Vagina (tissue), 2 donors: ENCODE measurements around the gene NDUFS2. TPM values are rescaled to one million over a fixed set of nuclear protein-coding genes. Genes with fewer than 3 reads are reported as not detected.

Source experiments
- DNase-seq, 2 donors: peaks; one replicate each; pipeline ENCODE4 v3.0.0-alpha.2; 2017; ENCODE audit errors: extremely low spot score in 2 of 2
- H3K27ac ChIP-seq: fragments of 200-600 bp; sonication (generic); one replicate; pipeline ENCODE4 v1.5.1; 2019
- H3K27me3 ChIP-seq: fragments of 200-600 bp; sonication (generic); one replicate; pipeline ENCODE4 v1.5.1; 2019
- H3K36me3 ChIP-seq, 2 donors: fragments of 200-600 bp; sonication (generic); one replicate each; pipeline ENCODE4 v1.5.1; 2017 to 2019
- H3K4me1 ChIP-seq: fragments of 200-600 bp; sonication (generic); one replicate; pipeline ENCODE4 v1.5.1; 2019
- H3K4me3 ChIP-seq, 2 donors: fragments of 200-600 bp; sonication (generic); 1 replicate in 1 of 2; 2 replicates in 1 of 2; pipeline ENCODE4 v1.5.1; 2016 to 2019
- H3K9me3 ChIP-seq: fragments of 200-600 bp; sonication (generic); one replicate; pipeline ENCODE4 v1.5.1; 2019
- CTCF ChIP-seq, 3 experiments: fragments of 450-650 bp in 2 of 3; fragments of 200-600 bp in 1 of 3; sonication (generic) in 1 of 3; IDR thresholded peaks; one replicate each; pipeline ENCODE4 v1.5.1; 2017 to 2019; ENCODE audit warnings: antibody characterized with exemption in 3 of 3, mild to moderate bottlenecking in 2 of 3, moderate library complexity in 2 of 3
- POLR2A ChIP-seq, 2 donors: fragments of 450-650 bp; IDR thresholded peaks; one replicate each; pipeline ENCODE4 v1.6.1; 2017; ENCODE audit warnings: antibody characterized with exemption in 2 of 2, mild to moderate bottlenecking in 2 of 2, moderate library complexity in 2 of 2
- POLR2AphosphoS5 ChIP-seq, 2 donors: sonication (generic); formaldehyde crosslinking; IDR thresholded peaks; one replicate each; pipeline ENCODE4 v1.9.0; 2017; ENCODE audit warnings: antibody characterized with exemption in 2 of 2, mild to moderate bottlenecking in 2 of 2, low read depth in 1 of 2; ENCODE audit not compliant: insufficient read depth in 1 of 2
- intact Hi-C: fragments of 100-400 bp; cut with DNase I; formaldehyde crosslinking; loops from one replicate; pipeline ENCODE4 v1.15.1; 2023
- total RNA-seq: library from RNA; depleted of rRNA; stranded (reverse); fragments of >200 nt; gene quantifications from one replicate; pipeline ENCODE4 v1.2.3, GENCODE V29; 2016

NDUFS2 gene
- total RNA-seq, 1 donor from 2014 or later, result 104 TPM

GRCh38 chr1:161165742-161166668 is 36.2 kb upstream of the NDUFS2 start, which contains the start of gene PPOX:
Gene PPOX, plus strand, starts transcription at chr1:161166426. Its CDS starts 422 bp downstream, at chr1:161166848.
- peak; percentile 97 to 99 for DNase-seq
- Histone ChIP-seq H3K27ac (peak within 1 kb of the TSS; percentile 88), H3K9me3 (no peaks in the 10 kb centered on the region), H3K27me3 (no peaks in the 10 kb centered on the region), H3K4me1 (peaks cover 42% of the 10 kb centered on the region), H3K4me3 (peak within 1 kb of the TSS; percentile 74 to 77), H3K36me3 (peaks cover 0 to 33% of the 10 kb centered on the region in 2 donors)
- intact Hi-C loops, result no loop called here
- peak in 1 of 2 donors; percentile 59 for TF ChIP-seq POLR2A (IDR thresholded peaks at IDR 0.05)
- TF ChIP-seq CTCF (IDR thresholded peaks at IDR 0.05), result peak in 2 of 3 experiments; percentile 19 to 32
- TF ChIP-seq POLR2AphosphoS5 (IDR thresholded peaks at IDR 0.05; ENCODE audit: insufficient read depth in 1 of 2, low read depth in 1 of 2), result peak; percentile 96

DNA sequence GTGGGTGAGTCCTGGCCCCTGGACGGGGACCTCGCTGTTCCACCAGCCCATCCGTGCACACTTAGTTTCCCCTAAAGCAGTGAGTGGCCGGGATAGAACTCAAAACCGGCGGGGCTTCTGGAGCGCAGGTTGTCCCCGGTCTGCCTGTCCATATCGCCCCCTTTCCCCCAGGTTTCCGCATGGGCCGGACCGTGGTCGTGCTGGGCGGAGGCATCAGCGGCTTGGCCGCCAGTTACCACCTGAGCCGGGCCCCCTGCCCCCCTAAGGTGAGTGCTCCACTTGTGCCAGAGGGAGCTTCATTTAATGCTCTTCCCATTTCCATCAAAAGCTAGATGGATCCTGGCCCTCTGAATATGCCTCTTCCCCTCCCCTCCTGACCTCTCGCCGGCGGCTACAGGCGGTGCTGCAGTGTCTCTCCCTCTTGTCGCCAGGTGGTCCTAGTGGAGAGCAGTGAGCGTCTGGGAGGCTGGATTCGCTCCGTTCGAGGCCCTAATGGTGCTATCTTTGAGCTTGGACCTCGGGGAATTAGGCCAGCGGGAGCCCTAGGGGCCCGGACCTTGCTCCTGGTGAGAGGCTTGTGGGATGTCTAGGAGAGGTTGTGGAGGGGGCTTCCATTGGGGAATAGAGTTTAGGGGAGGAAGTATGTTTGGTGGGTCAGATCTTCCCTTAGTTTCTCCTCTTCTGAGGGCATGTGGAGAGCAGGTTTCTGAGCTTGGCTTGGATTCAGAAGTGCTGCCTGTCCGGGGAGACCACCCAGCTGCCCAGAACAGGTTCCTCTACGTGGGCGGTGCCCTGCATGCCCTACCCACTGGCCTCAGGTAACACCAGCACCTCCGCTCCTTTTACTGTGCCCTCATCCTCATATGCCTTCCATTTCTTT is 35.3 kb upstream of the NDUFS2 start:
- TF ChIP-seq POLR2AphosphoS5 (IDR thresholded peaks at IDR 0.05; ENCODE audit: insufficient read depth in 1 of 2, low read depth in 1 of 2) (no peak), CTCF (IDR thresholded peaks at IDR 0.05) (no peak), POLR2A (IDR thresholded peaks at IDR 0.05) (no peak)
- Histone ChIP-seq H3K4me3 (peak overlapping the region; percentile 74 to 77), H3K4me1 (peaks cover 33% of the 10 kb centered on the region), H3K9me3 (no peaks in the 10 kb centered on the region), H3K27ac (peak overlapping the region; percentile 88), H3K36me3 (peaks cover 0 to 38% of the 10 kb centered on the region in 2 donors), H3K27me3 (no peaks in the 10 kb centered on the region)
- DNase-seq, result peak in 1 of 2 donors; percentile 85
- intact Hi-C loops, result no loop called here

DNA sequence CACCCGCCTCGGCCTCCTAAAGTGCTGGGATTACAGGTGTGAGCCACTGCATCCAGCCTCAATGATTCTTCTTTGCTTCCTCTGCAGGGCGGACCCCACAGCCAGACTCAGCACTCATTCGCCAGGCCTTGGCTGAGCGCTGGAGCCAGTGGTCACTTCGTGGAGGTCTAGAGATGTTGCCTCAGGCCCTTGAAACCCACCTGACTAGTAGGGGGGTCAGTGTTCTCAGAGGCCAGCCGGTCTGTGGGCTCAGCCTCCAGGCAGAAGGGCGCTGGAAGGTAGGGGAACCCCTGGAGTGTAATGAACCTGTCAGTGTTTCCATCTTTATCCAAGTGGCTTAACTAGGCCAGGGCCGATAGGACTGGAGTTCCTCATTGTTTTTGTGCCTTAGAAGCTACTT is 33.3 kb upstream of the NDUFS2 start:
- no peak overlapping the region for H3K27ac ChIP-seq
- H3K9me3 ChIP-seq, result no peaks in the 10 kb centered on the region
- no peak for DNase-seq
- H3K4me1 ChIP-seq, result peaks cover 39% of the 10 kb centered on the region
- no peak overlapping the region for H3K4me3 ChIP-seq
- TF ChIP-seq CTCF (IDR thresholded peaks at IDR 0.05), result no peak
- no peak for TF ChIP-seq POLR2AphosphoS5 (IDR thresholded peaks at IDR 0.05; ENCODE audit: insufficient read depth in 1 of 2, low read depth in 1 of 2)
- no peak for TF ChIP-seq POLR2A (IDR thresholded peaks at IDR 0.05)
- H3K27me3 ChIP-seq, result no peaks in the 10 kb centered on the region
- peaks cover 0 to 43% of the 10 kb centered on the region in 2 donors for H3K36me3 ChIP-seq
- intact Hi-C loops, result no loop called here

DNA sequence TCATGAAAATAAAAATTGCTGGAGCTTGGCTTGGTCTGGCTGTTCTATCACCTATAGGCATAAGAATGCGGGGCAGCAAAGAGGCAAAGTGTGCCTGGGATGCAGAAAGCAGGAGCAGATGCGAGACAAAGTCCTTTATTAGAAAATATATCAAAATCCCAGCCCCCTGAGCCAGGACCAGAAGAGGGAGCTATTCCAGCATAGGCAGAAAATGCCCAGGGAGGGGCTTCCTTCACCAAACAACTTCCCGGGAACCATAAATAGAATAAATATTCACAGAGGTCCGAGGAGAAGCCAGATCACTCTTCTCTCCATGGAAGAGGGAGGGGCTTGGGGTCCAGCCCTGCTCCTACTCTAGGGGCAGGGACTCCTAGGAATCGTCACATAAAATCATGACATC is 31.0 kb upstream of the NDUFS2 start:
- Histone ChIP-seq H3K9me3 (no peaks in the 10 kb centered on the region), H3K27ac (no peak overlapping the region), H3K4me3 (no peak overlapping the region), H3K27me3 (no peaks in the 10 kb centered on the region), H3K36me3 (peaks cover 0 to 44% of the 10 kb centered on the region in 2 donors), H3K4me1 (peaks cover 38% of the 10 kb centered on the region)
- DNase-seq, result no peak
- intact Hi-C loops, result no loop called here
- TF ChIP-seq CTCF (IDR thresholded peaks at IDR 0.05), result no peak
- TF ChIP-seq POLR2A (IDR thresholded peaks at IDR 0.05), result no peak
- TF ChIP-seq POLR2AphosphoS5 (IDR thresholded peaks at IDR 0.05; ENCODE audit: insufficient read depth in 1 of 2, low read depth in 1 of 2), result no peak
